CD4-positive, CD25-positive, alpha-beta regulatory T cell (primary cell): Measurements from ENCODE around the gene KIR2DL3. TPM values are rescaled to one million over a fixed set of nuclear protein-coding genes. Genes with fewer than 3 reads are reported as not detected.
"Not testable (repeated sequence)": the region's sequence is repeated elsewhere in the genome, so short reads cannot be mapped to it uniquely, and the experiment has no call there.

Source experiments
- ATAC-seq, 2 donors: fragments of 150-1000 bp; cut with Tn5 transposase; one replicate each; pipeline ENCODE4 v1.10.0; 2021; ENCODE audit warnings: low read depth in 2 of 2, moderate number of reproducible peaks in 2 of 2, moderate library complexity in 1 of 2
- DNase-seq, 3 donors: peaks; one replicate each; pipeline versions ENCODE4 v3.0.0 to v3.0.0-alpha.2; 2012 to 2022; ENCODE audit warnings: mixed read lengths in 1 of 3
- H3K27ac ChIP-seq: one replicate; pipeline ENCODE4 v1.7.0; 2013; ENCODE audit warnings: mild to moderate bottlenecking, low read length; ENCODE audit not compliant: insufficient read depth, poor library complexity, severe bottlenecking
- H3K27me3 ChIP-seq: one replicate; pipeline ENCODE4 v1.7.0; 2013; ENCODE audit warnings: low read length; ENCODE audit not compliant: control insufficient read depth, insufficient read depth
- H3K36me3 ChIP-seq: one replicate; pipeline ENCODE4 v1.7.0; 2013; ENCODE audit warnings: mild to moderate bottlenecking, low read length, moderate library complexity; ENCODE audit not compliant: control insufficient read depth, insufficient read depth
- H3K4me1 ChIP-seq: 2 replicates; pipeline ENCODE4 v1.7.0; 2013; ENCODE audit warnings: mild to moderate bottlenecking, low read length; ENCODE audit not compliant: insufficient read depth, control insufficient read depth, poor library complexity, severe bottlenecking
- H3K4me3 ChIP-seq: one replicate; pipeline ENCODE4 v1.7.0; 2013; ENCODE audit warnings: low read depth, mild to moderate bottlenecking, low read length, moderate library complexity
- H3K9me3 ChIP-seq, 2 experiments: 1 replicate in 1 of 2; 2 replicates in 1 of 2; pipeline ENCODE4 v1.7.0; 2013; ENCODE audit warnings: low read length in 2 of 2, mild to moderate bottlenecking in 1 of 2, moderate library complexity in 1 of 2; ENCODE audit not compliant: control insufficient read depth in 2 of 2
- H3K27ac Mint-ChIP-seq, 3 donors: one replicate each; pipeline ENCODE4 v1.8.0; 2020 to 2022; ENCODE audit warnings: mild to moderate bottlenecking in 3 of 3, mixed read lengths in 3 of 3, moderate library complexity in 2 of 3
- H3K27me3 Mint-ChIP-seq: one replicate; pipeline ENCODE4 v1.8.0; 2022; ENCODE audit warnings: mild to moderate bottlenecking, mixed read lengths
- H3K36me3 Mint-ChIP-seq: one replicate; pipeline ENCODE4 v1.8.0; 2020; ENCODE audit warnings: mixed read lengths
- H3K4me1 Mint-ChIP-seq, 4 donors: one replicate each; pipeline ENCODE4 v1.8.0; 2020 to 2022; ENCODE audit warnings: mixed read lengths in 4 of 4, mild to moderate bottlenecking in 1 of 4
- H3K4me3 Mint-ChIP-seq, 4 donors: one replicate each; pipeline ENCODE4 v1.8.0; 2020 to 2022; ENCODE audit warnings: mild to moderate bottlenecking in 4 of 4, mixed read lengths in 4 of 4, moderate library complexity in 3 of 4
- H3K9me3 Mint-ChIP-seq, 7 donors: one replicate each; pipeline ENCODE4 v1.8.0; 2020 to 2022; ENCODE audit warnings: mixed read lengths in 7 of 7, mild to moderate bottlenecking in 3 of 7, moderate library complexity in 2 of 7
- polyA plus RNA-seq, 4 donors: library from polyadenylated mRNA; unstranded; fragments of 300-500 nt; fragmentation: Illumina TruSeq; gene quantifications; one replicate each; pipeline ENCODE4 v1.2.3, GENCODE V29; 2021
- total RNA-seq: library from RNA; stranded (reverse); gene quantifications from one replicate; pipeline ENCODE4 v1.2.3, GENCODE V29; 2022

KIR2DL3 gene
- total and polyA plus RNA-seq, 5 donors from 2014 or later: not detected

DNA sequence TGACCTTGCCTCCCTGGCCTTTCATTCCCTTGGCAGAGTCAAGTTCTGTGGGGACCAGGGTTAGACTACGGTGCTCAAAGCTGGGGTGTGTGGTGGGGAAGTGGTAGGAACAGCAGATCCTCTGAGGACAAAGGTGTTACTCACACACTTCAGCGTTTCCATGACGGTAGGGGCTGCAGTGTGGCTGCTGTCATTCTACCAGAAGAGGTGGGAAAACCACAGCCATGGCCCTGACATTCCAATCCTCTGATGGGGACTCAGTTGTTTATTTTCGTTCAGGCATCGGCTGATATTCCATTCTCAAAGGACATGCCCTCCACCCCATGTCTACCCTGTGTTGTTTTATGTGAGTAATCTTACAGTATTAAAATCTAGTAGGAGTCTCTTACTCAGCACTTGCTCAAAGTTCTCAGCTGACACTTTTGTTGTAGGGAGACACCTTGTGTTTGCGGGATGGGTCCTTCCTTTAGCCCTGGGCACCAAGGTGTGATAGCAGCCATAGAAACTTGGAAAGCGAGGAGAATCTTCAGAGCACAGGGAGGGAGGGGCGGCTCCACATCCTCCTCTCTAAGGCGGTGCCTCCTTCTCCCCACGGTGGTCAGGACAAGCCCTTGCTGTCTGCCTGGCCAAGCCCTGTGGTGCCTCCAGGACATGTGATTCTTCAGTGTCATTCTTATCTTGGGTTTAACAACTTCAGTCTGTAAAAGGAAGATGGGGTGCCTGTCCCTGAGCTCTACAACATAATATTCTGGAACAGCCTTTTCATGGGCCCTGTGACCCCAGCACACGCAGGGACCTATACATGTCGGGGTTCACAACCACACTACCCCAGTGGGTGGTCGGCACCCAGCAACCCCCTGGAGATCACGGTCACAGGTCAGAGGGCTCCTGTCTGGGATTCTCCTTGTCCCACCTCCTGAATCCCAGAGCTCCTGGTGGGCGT, 33.0 kb downstream of the KIR2DL3 start:
- H3K27me3 Mint-ChIP-seq, H3K4me3 Mint-ChIP-seq, DNase-seq, H3K27ac Mint-ChIP-seq, H3K4me1 ChIP-seq, H3K36me3 Mint-ChIP-seq, H3K27ac ChIP-seq, ATAC-seq, H3K4me3 ChIP-seq, H3K9me3 Mint-ChIP-seq, H3K4me1 Mint-ChIP-seq, H3K9me3 ChIP-seq, H3K36me3 ChIP-seq, H3K27me3 ChIP-seq: not testable (repeated sequence)

GRCh38 chr19:54772666-54773065, 34.4 kb downstream of the KIR2DL3 start:
- not testable (repeated sequence) for ATAC-seq, DNase-seq, H3K27ac ChIP-seq, H3K27ac Mint-ChIP-seq, H3K27me3 Mint-ChIP-seq, H3K4me1 Mint-ChIP-seq, H3K4me3 Mint-ChIP-seq, H3K27me3 ChIP-seq, H3K36me3 ChIP-seq, H3K4me1 ChIP-seq, H3K36me3 Mint-ChIP-seq, H3K9me3 ChIP-seq, H3K9me3 Mint-ChIP-seq, H3K4me3 ChIP-seq

GRCh38 chr19:54775095-54775815, 36.9 kb downstream of the KIR2DL3 start:
- not testable (repeated sequence) for H3K27ac Mint-ChIP-seq, DNase-seq, H3K27me3 Mint-ChIP-seq, H3K9me3 Mint-ChIP-seq, H3K27ac ChIP-seq, H3K9me3 ChIP-seq, H3K36me3 ChIP-seq, H3K4me1 Mint-ChIP-seq, H3K4me3 ChIP-seq, H3K4me3 Mint-ChIP-seq, H3K4me1 ChIP-seq, ATAC-seq, H3K27me3 ChIP-seq, H3K36me3 Mint-ChIP-seq

DNA sequence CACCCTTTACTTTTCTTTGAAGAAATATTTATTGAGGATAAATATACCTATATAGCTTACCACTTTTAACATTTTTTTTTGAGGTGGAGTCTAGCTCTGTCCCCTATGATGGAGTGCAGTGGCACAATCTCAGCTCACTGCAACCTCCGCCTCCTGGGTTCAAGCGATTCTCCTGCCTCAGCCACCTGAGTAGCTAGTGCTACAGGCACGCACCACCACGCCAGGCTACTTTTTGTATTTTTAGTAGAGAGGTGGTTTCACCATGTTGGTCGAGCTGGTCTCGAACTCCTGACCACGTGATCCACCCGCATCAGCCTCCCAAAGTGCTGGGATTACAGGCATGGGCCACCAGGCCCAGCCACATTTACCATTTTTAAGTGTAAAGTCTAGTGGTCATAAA, 37.5 kb downstream of the KIR2DL3 start:
- H3K4me3 ChIP-seq, H3K36me3 Mint-ChIP-seq, ATAC-seq, H3K36me3 ChIP-seq, H3K27ac ChIP-seq, H3K4me1 Mint-ChIP-seq, H3K4me3 Mint-ChIP-seq, H3K4me1 ChIP-seq, DNase-seq, H3K27me3 ChIP-seq, H3K9me3 Mint-ChIP-seq, H3K27me3 Mint-ChIP-seq, H3K27ac Mint-ChIP-seq, H3K9me3 ChIP-seq: not testable (repeated sequence)

GRCh38 chr19:54777851-54778250, 39.5 kb downstream of the KIR2DL3 start:
- H3K27me3 ChIP-seq, H3K4me1 Mint-ChIP-seq: not testable (repeated sequence)
- H3K9me3 Mint-ChIP-seq: peaks cover 0 to 10% (median 2%) of the 10 kb centered on the region in 7 donors

DNA sequence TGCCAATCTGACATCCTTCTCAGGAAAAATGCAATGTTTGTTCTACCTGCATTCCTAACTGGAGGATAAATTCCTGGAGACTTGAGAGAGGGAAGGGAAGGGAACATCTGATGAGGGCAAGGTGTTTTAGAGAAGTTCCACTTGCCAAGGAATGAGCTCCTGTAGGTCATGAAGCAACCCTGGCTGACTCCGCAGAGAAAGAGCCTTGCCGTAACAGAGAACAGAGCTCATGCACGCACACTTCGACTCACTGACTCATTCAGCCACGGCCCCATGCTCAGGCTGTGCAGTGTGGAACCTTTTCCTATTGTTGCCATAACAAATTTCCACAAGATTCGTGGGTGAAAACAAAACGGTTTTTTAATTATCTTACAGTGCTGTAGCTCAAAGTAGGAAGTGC, 40.6 kb downstream of the KIR2DL3 start:
- H3K27me3 Mint-ChIP-seq, H3K36me3 ChIP-seq, H3K4me1 Mint-ChIP-seq, H3K27ac ChIP-seq, H3K36me3 Mint-ChIP-seq, H3K4me3 Mint-ChIP-seq, H3K4me1 ChIP-seq, ATAC-seq, H3K4me3 ChIP-seq, H3K9me3 ChIP-seq, DNase-seq, H3K27me3 ChIP-seq, H3K27ac Mint-ChIP-seq: not testable (repeated sequence)
- H3K9me3 Mint-ChIP-seq: peaks cover 0 to 10% (median 0%) of the 10 kb centered on the region in 7 donors

More at GRCh38 chr19:54777851-54778250, 39.5 kb downstream of the KIR2DL3 start:
- H3K9me3 ChIP-seq, H3K27ac Mint-ChIP-seq, H3K36me3 Mint-ChIP-seq, DNase-seq, H3K27me3 Mint-ChIP-seq, H3K4me3 ChIP-seq, H3K4me1 ChIP-seq, ATAC-seq, H3K36me3 ChIP-seq, H3K4me3 Mint-ChIP-seq, H3K27ac ChIP-seq: not testable (repeated sequence)

- H3K4me3 ChIP-seq, H3K36me3 ChIP-seq, H3K4me1 Mint-ChIP-seq, H3K27me3 Mint-ChIP-seq, H3K9me3 Mint-ChIP-seq, DNase-seq, ATAC-seq, H3K36me3 Mint-ChIP-seq, H3K27ac Mint-ChIP-seq, H3K4me1 ChIP-seq, H3K9me3 ChIP-seq, H3K4me3 Mint-ChIP-seq, H3K27ac ChIP-seq, H3K27me3 ChIP-seq: not testable (repeated sequence)
Observed at GRCh38 chr19:54782916-54783315, 44.6 kb downstream of the KIR2DL3 start.
